OCI-M1 (cell line): ENCODE results near the gene GBP1.
"Not testable (repeated sequence)": the region's sequence is repeated elsewhere in the genome, so short reads cannot be mapped to it uniquely, and the experiment has no call there.

Experiments
- DNase-seq: peaks from one replicate; lab custom pipeline; 2025; lab: John Stamatoyannopoulos, UW

The GBP1 gene, protein sequence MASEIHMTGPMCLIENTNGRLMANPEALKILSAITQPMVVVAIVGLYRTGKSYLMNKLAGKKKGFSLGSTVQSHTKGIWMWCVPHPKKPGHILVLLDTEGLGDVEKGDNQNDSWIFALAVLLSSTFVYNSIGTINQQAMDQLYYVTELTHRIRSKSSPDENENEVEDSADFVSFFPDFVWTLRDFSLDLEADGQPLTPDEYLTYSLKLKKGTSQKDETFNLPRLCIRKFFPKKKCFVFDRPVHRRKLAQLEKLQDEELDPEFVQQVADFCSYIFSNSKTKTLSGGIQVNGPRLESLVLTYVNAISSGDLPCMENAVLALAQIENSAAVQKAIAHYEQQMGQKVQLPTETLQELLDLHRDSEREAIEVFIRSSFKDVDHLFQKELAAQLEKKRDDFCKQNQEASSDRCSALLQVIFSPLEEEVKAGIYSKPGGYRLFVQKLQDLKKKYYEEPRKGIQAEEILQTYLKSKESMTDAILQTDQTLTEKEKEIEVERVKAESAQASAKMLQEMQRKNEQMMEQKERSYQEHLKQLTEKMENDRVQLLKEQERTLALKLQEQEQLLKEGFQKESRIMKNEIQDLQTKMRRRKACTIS

DNA sequence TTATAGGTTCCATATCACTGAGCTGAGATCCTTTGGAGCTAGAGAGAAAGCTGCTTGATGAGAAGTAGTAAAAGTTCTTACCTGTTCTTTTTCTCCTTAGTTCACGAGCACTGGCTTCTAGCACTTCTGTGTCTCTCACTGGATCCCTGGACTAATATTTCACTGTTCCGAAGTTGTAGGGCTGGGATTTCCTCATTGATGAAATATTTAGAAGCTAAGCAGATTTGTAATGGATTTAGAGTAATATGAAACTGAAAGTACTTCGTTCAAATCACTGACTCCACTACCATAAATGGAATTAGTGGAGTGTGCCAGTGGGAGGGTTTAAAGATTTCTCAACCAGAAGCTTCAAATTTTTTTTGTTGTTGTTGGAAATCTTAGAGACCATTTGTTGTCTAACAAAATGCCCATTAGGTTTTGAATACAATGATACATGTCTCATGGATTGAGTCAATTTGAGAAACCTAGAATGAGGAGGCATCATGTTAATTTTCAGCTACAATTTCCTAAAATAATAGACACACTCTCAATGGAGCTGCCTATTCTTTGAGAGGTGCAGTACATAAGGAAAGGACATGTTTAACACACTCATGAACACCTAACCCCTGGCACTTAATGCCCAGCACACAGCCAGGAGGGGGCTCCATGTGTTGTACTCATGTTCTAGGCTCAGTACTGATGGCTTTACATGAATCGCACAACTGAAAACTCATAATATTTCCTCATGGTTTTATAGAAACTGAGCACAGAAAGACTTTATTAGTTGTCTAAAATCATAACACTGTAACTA, at the start of gene GBP1:
TSS of gene GBP1 (minus strand) at position 130 of the 790 bp plus-strand sequence. CDS start 1,974 bp downstream, outside the sequence.
- DNase-seq: peak; percentile 92

DNA sequence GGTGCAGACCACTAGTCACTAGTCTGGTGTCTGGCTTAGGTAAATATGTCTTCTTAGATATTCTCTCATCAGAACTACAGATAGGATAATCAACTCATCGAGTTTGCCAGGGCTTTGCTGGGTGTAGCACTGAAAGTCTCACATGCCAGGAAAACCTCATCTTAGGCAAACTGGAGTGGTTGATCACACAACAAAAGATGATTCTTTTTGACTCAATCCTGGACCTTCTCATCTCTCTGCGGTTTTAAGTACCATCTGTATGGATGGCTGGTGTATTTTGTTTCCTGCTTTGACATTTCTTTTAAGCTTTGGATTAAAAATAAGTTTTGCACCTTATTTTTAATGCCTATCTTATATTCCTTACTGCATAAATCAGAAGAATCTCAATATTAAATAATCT, 49.7 kb upstream of the GBP1 start:
- DNase-seq: no peak

DNA sequence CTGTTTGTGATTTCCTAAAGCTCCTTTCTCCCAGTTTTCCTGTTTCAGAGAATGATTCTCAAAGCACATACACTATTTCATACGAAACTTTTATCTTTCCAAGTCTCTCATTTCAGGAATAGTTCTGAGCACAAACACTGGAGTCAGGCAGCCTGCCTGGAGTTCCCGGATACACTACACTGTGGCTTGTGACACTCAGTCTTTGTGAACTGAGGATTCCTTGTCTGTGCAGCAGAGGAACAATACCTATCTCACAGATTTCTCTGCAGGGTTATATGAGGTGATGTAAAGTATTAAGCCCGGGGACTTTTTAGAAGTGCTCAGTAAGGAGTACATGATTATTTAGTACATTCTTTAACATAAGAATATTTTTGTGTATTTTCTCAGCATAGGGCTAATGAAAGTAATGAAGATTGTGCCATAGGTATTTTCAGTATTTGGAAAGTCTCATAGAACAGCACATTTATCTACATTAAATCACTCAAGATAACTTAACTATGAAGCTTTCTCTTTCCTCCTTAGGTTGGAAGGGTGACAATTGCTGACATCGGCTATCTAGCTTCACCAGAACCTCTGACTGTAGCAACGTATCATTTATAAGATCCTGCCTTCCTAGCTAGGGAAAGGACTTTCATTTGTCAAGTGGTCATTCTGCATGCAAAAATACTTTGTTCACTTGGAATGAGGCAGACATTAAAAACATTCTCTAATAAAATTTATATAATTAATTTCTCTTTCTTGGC, 48.0 kb upstream of the GBP1 start:
- peak; percentile 45 for DNase-seq

DNA sequence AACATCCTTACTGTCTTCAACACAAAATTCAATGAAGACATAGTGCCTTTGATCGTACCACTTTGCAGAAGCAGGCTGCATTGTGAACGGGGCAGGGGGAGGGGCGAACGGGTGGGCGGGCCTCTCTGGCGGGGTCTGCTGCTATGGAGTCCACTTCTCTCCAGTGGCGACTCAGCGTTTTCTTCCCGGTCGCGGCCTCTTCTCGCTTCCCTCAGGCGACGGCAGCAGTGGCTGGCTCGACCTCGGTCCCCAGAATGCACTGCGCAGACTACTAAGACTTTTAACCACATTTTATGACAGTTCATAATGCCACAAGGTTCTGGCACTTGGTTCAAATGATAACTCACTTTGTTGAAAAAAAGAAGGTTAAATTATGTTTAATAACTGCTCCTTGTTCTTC, 39.7 kb upstream of the GBP1 start:
- no peak for DNase-seq

DNA sequence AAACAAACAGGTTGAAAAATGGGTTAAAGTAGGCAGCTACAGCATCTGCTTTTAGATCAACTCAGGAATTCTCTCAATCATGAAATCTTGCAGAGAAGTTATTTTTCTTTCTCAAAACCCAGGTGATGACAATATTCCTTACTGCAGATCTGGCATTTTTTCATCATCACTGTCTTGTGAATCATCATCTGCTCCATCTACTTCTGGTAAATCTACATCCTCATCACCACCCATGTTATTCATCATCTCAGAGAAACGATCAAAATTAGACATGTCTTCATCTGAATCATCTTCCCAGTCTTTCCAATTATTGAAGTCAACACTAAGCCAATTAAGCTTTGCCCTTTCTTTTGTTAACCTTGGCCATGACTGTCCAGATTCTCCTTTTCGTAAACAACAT, 39.1 kb upstream of the GBP1 start:
- DNase-seq: no peak

DNA sequence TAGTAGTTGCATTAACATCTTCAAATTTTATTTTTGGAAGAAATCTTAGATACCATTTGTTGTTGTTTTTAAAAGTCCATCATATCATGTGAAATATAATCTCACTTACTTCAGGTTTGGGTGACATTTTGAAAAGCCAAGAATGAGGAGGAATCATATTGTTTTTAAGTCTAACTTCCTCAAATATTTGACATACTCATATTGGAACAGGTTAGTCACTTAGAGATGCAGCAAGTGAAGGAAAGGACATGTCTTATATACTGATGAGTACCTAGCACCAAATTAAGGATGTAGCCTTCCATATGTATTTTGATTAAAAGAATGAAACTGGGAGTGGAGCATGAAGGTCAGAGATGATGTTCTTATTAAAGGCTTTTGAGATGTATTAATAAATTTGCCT, 37.0 kb upstream of the GBP1 start:
- no peak for DNase-seq

DNA sequence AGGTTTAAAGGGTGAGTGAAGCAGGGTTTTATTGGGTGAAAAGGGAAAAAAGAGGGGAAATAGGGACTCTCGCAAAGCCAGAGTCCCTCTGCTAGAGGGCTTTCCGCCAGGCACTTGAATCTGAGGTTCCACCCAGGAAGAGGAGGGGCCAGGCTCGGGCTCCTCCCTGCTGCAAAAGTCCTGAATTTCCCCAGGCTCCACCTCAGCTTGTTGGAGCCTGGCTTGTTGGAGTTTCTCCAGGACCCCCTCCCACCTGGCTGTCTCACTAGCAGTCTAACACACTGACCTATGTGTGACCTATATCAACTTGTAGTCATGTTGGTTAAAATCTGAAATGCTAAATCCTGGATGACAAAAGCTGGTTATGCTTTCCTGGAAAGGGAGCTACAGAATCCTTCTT, 35.4 kb upstream of the GBP1 start:
- no peak for DNase-seq

DNA sequence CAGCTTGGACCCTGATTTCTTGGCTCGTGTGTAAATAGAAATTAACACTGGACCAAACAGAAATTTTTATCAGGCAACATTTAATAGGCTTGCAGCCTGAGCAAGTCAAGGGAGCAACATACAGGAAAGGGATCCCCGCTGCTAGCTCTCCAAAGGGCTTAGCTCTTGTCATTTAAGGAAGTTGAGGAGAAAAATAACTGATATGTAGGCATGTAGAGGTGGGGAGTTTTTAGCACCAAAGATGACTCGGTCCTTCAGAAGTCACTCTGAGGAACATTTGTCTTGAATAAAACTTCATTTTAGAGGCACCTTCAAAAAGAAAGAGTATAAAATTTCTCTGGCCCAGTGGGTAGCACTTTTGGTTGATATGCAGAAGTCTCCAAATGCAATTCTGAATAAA, 33.8 kb upstream of the GBP1 start:
- peak; percentile 14 for DNase-seq

DNA sequence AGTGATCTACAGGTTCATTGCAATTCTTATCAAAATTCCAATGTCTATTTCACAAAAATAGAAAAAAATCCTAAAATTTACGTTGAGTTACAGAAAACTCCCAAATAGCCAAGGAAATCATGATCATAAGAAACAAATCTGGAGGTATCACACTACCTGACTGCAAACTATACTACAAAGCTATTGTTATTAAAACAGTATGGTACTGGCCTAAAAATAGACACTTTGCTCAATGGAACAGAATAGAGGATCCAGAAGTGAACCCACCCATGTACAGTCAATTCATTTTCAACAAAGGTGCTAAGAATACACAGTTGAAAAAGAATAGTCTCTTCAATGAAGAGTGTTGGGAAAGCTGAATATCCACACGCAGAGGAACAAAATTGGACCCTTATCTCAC, 30.7 kb upstream of the GBP1 start:
- DNase-seq: no peak

DNA sequence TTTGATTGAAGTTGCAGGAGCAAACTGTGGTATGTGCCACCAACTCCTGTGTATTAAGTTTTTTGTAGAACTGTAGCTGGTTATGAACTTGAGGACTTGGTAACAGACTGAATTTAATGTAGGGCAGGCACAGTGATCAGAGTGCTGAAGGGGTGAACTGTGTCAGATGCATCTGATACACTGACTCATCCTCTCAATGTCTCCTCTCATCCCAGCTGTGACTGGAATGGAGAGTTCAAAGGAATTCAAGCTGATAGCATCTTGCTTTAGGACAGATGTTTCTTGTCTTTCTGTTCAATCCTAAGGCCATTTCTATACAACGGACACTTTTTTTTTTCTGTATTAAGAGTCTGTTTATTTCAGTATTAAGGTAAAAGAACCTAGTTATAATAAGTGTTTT, 25.0 kb upstream of the GBP1 start:
- no peak for DNase-seq

DNA sequence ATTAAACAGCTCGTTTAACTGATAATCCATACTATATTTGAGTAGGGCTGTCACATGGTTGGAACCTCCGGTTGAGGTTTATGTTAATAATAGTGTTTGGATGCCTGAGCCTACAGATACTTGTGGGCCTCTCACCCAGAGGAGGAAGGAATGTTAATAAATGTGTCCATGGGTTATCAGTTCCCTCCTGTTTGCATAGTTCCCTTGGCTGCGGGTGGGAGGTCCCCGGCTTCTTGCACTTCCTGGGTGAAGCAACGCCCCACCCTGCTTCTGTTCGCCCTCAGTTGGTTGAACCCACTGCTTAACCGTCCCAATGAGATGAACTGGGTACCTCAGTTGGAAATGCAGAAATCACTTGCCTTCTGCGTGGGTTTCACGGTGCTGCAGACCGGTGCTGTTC, 23.6 kb upstream of the GBP1 start:
- no peak for DNase-seq

DNA sequence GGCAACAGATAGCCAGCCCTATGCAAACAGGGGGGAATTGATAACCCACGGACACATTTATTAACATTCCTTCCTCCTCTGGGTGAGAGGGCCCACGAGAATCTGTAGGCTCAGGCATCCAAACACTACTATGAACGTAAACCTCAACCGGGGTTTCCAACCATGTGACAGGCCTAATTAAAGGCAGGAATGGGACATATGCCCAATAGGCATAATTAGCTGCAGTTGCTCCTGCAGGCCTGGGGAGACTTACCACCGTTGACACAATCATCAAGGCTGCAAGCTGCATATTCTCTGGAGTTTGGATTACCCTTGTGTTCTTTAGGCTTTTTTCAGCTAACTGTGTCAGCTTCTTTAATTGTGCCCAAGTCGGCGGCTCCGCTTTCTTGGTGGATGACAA, 22.2 kb upstream of the GBP1 start:
- DNase-seq: no peak

DNA sequence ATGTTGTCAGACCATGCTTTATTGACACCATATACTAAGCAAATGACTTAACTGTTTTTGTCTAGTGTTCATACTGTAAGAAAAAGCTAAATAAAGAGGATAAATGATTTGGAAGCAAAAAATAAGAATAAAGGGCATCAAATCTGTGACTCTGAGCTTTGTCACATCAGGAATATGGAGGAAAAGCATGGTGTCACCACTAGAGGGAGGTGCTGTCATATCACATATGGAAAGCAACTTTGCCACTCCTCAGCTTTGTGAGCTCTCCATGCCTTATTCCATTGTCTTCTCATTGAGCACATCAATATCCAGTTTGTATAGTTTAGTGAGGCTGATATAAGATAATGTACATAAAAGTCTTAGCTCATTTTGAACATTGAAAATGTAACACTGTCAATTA, 20.8 kb upstream of the GBP1 start:
- DNase-seq: peak; percentile 80

DNA sequence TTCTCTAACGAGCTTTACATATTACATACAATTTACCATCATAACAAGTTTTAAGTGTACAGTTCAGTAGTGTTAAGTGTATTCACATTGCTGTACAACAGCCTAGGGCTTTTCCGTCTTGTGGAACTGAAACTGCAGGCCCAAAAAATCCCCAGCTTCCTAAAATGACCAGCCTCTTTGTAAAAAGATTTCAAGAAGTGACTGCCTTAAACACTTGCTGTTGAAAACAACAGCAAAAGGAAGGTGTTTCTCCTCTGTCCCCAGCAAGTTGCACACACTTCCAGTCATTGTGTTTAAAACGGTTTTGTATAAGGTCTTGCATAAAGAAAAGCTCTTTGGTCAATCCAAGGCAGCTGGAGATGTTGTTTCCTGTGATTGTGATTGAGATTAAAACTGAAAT, 16.0 kb upstream of the GBP1 start:
- DNase-seq: no peak

DNA sequence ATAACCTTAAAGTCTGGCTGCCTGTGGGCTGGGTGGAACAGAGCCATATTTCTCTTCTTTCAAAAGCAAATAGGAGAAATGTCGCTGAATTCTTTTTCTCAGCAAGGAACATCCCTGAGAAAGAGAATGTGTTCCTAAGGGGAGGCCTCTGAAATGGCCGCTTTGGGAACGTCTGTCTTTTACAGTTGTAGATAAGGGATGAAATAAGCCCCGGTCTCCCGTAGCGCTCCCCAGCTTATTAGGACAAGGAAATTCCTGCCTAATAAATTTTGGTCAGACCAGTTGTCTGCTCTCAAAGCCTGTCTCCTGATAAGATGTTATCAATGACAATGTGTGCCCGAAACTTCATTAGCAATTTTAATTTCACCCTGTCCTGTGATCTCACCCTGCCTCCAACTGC, 15.1 kb upstream of the GBP1 start:
- not testable (repeated sequence) for DNase-seq

DNA sequence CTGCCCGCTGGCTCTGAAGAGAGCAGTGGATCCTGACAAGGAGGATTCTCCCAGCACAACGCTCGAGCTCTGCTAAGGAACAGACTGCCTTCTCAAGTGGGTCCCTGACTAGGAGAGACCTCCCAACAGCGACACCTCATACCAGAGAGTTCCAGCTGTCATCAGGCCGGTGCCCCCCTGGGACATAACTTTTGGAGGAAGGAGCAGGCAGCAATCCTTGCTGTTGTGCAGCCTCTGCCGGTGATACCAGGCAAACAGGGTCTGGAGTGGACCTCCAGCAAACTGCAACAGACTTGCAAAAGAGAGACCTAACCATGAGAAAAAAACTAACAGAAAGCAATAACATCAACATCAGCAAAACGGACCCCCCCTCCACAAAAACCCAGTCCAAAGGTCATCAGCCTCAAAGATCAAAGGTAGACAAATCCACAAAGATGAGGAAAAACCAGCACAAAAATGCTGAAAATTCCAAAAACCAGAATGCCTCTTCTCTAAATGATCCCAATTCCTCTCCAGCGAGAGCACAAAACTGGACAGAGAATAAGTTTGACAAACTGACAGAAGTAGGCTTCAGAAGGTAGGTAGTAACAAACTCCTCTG, 7.6 kb upstream of the GBP1 start:
- DNase-seq: not testable (repeated sequence)

DNA sequence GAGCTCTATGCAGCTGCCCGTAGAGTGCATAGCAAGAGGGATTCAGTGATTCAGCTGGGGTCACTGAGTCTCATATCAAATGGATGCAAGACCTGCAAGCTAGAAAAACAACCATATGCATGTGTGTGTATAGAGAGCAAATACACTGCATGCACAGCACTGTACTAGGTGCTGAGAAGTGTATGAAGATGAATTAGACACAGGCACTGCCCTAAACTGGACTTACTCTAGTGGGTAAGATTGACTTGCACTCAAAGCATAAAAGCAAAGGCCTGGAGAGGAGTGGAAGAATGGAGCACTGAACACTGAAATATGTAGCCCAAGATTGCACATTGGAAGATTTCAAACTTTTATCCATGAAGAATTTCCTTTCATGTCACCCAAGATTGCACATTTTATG, 5.5 kb upstream of the GBP1 start:
- DNase-seq: peak; percentile 67

DNA sequence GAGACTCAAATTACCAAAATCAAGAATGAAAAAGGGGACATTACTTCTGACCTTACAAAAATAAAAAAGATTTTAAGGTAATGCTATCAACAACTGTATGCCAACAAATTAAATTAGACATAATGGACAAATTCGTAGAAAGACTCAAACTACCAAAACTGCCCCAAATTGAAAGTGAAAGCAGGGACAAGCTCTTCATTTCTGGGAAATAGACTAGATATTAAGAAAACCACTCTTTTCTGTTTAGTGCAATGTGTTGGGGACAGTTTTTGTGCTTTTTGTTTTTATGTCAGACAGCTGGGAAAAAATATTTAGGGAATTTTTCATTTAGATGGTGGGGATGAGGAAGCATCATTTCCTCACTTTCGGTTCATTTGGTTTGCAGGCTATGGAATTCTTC, 4.9 kb upstream of the GBP1 start:
- peak; percentile 88 for DNase-seq

DNA sequence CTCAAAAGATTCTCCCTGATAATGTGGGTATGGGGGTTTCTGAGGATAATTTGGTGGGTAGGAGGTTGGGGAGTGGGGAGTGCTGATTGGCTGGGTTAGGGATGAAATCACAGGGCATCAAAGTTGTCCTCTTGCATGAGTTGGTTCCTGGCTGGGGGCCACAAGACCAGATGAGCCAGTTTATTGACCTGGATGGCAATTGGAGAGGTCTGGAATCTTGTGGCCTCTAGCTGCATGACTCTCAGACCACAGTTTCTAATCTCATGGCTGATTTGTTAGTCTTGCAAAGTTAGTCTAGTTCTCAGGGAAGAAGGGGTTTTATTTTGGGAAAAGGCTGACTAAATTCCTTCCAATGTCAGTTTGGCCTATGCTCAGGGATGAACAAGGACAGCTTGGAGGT, 3.3 kb upstream of the GBP1 start:
- peak; percentile 41 for DNase-seq

DNA sequence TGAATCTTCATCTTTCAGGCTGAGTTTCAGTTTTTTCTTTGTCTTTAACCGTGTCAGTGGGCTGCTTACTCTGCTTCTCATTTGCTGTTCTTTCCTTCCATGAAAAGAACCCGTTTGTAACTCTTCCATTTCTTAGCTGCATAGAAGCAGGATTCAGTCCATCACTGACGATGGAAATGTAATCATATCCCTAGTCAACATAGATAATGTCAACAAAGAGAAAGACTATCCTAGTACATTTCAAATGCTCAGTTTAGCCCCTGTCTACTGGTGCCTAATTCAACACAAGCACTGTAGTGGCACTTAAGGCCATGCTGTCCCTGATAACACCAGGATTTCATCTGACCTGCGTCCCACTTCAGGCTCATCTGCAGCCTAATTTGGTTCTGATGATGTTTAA, 376 bp downstream of the GBP1 start:
- no peak for DNase-seq

DNA sequence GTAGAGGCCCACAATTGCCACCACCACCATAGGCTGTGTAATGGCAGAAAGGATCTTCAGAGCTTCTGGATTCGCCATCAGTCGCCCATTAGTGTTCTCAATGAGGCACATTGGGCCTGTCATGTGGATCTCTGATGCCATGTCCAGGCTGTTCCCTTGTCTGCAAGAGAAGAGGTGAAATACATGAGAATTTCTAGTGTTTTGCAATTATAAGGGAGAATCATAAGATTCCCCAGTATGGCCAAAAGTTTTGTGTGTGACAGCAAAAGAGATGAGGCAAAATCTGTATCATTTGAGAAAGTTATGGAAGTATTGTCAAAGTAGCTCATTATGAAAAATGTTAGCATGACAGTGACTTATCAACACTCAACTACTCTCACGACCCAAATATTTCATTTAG, 1.9 kb downstream of the GBP1 start:
- DNase-seq: no peak

DNA sequence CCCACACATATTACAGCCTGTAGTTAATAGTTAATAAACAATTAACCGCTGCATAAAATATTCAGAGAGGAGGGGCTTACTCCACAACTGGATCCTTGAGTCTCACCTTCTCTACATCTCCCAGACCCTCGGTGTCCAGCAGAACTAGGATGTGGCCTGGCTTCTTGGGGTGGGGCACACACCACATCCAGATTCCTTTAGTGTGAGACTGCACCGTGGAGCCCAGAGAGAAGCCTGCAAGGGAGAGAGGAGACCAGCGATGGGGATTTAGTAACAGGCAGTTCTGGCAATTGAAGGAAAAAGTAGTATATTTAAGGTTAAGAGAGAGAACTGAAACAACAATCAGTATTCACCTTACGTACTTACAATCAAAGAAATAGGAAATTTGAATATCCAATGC, 4.9 kb downstream of the GBP1 start:
- DNase-seq: no peak
